Right ventricle myocardium inferior (tissue), 1 donor: ENCODE results near the gene LACTBL1. TPM values are rescaled to one million over a fixed set of nuclear protein-coding genes. Genes with fewer than 3 reads are reported as not detected.
"Not testable (repeated sequence)": the region's sequence is repeated elsewhere in the genome, so short reads cannot be mapped to it uniquely, and the experiment has no call there.

Experiments
- ATAC-seq: fragments of 200-7000 bp; cut with Tn5 transposase; one replicate; pipeline ENCODE4 v1.9.1; 2020; ENCODE audit warnings: mild to moderate bottlenecking, moderate library complexity
- DNase-seq: peaks from one replicate; pipeline ENCODE4 v3.0.0; 2021; ENCODE audit errors: missing footprints
- intact Hi-C: fragments of 100-400 bp; cut with DNase I; formaldehyde crosslinking; loops from one replicate; pipeline ENCODE4 v1.11.0; 2022
- long read RNA-seq: library from polyadenylated mRNA; unstranded; transcript quantifications from one replicate; pipeline ENCODE4 v2.0.0, GENCODE V29; 2021
- total RNA-seq: library from RNA; stranded (reverse); fragmentation: NEBNext Ultra II Directional; extraction: Animal tissue kit (Norgen Biotek cat#: 25700); gene quantifications from one replicate; pipeline ENCODE4 v1.2.1, GENCODE V29; 2021
- donor health status: DM: no; HTN: yes; CAD: no; lungs with severe emphysema.

LACTBL1 gene, protein sequence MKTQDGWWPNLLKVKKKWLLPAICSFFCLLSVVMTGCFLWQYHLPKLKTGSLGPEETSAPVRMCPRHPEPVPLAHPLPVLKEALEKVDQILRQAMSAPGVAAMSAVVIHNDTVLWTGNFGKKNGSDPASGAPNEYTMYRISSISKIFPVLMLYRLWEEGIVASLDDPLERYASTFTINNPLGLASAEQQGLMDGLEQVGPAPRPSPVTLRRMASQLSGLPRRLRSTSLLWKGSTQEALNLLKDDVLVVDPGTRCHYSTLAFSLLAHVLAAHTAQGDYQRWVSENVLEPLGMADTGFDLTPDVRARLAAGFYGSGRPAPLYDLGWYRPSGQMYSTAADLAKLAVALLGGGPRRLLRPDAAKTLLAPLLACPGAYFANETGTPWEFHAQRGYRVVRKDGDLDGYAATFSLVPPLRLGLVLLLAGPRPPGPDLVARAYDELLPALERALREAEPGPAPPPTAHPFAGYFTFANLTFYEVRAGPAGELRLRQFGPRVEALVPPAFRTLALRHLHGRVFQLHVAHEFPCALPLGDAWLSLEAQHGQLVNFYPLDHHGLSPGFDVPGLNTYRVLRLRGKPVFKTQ
- total RNA-seq = not detected
- long read RNA-seq = 0 reads

DNA sequence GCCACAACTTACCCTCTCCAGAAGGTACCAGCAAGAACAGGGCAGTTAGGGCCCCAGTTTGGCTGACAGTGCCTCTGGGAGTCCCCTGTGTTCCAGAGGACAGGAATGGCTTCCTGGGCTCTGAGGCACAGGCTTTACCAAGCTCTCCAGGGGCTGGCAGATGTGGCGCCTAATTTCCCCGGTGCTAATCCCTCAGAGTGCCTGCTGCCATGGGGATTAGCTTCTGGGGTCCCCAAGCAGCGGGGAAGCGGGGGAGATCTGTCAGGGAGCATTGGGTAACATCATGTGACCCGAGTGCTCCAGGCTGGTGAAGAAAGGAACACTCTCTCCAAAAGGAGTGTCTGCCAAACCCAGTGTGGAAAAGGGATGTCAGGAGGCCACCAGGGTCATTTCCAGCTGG, at the start of gene LACTBL1:
Gene LACTBL1, minus strand, starts transcription at position 107 of the 400 bp plus-strand sequence. CDS start 550 bp downstream, outside the sequence.
- intact Hi-C loops = loop anchor here (10.0 kb wide), 1 partner anchor 122 kb away; no protein-coding TSS in a partner anchor
- ATAC-seq = no peak
- DNase-seq = no peak

DNA sequence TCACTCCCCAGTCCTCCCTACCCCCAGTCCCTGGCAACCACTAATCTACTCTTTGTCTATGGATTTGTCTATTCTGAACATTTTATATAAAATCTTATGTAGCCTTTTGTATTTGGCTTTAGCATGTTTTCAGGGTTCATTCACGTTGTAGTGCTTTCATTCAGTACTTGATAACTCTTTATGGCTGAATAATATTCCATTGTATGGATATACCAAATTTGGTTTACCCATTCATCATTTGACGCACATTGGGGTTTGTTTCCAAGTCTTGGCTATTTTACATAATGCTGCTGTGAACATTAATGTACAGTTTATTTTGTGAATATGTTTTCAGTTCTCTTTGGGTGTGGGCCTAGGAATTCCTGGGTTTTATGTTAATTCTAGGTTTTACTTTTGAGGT, 49.2 kb upstream of the LACTBL1 start:
- intact Hi-C loops = no loop called here
- DNase-seq = no peak

DNA sequence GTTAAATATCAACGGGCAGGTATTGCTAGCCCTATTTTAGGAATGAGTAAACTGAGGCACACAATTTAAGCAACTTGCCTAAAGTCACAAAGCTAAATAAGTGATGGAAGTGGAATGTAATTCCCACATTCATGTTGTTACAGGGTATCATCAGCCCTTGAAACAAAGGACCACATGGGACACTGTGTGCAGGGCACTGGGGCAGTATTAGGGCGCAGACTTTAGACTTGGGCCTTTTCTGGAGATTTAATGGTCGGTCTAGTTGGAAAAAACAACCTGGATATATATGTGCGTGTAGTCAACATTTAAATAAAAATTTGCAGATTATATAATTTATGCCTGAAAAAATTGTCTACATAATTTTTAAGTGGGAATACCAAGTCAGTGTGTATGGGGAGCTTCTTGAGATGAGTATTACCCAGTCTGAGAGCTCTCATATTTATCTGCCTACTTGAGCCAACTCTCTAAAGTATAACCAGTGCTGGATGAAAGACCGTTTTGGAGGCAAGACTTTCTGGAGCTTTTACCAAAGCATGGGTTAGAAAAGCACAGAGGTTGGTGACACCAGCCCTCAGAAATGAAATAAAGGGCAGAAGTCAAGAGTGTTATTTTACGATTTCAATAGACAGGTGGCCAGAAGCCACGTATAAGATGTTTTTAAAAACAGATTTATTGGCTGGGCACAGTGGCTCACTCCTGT, 48.2 kb upstream of the LACTBL1 start:
- intact Hi-C loops = no loop called here
- DNase-seq (no peak), ATAC-seq (no peak)

More for the DNA sequence above, 49.2 kb upstream of the LACTBL1 start:
- no peak for ATAC-seq

DNA sequence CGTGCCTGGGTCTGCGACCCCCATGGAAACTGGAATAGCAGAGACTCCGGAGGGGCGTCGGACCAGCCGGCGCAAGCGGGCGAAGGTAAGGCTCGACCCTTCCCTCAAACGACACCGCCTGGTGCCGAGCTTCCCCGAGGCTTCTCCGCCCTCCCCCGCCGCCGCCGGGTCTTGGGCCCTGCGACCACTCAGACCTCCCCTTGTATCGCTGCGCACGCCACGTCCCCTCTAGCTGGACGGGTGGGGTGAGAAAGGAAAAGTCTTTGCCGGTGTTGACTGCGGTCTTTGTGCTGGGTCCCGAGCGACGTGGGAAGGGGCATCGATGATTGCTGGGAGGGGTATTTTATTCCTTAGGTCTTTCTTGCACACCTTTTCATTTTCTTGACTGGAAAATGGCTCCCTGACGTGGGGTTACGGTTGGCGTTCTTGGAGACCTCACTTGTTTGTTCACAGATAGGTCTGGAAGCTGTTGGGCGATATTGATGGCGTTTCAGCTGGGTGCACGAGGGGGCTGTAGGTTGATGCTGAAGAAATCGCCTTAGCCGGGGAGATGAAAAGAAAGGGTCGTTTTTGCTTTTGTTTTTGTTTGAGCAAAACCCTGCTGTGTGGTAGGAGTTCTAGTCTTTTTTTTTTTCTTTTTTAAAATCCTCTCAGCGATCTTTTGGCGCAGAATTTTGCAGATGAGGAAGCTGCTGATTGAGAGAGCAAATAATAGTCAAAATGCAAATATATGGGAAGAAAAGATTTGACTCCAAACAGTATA, 47.4 kb upstream of the LACTBL1 start:
- ATAC-seq (peak; percentile 9), DNase-seq (peak; percentile 59)
- intact Hi-C loops = no loop called here

DNA sequence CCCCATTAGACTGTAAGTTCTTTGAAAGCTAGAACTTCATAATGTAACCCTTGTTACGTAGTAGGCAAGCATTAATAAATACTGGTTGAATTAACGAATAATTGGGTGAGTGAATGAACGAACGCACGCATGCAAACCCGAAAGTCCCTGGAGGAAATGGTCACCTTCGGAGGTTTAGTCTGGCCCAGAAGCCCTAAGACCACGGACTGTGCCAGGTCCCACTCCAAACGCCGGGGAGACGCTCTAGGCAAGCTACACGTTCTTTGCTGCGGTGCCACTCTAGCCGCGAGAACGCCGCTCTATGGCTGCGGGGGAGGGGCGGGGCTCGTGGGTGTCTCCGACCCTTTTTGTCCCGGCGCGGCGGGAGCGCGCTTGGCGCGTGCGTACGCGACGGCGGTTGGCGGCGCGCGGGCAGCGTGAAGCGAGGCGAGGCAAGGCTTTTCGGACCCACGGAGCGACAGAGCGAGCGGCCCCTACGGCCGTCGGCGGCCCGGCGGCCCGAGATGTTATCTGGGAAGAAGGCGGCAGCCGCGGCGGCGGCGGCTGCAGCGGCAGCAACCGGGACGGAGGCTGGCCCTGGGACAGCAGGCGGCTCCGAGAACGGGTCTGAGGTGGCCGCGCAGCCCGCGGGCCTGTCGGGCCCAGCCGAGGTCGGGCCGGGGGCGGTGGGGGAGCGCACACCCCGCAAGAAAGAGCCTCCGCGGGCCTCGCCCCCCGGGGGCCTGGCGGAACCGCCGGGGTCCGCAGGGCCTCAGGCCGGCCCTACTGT, 46.6 kb upstream of the LACTBL1 start, which contains the start of gene KDM1A:
Gene KDM1A, plus strand, starts transcription at position 375 of the 769 bp plus-strand sequence. Its CDS starts 129 bp downstream, at position 504.
- DNase-seq (peak; percentile 98), ATAC-seq (peak; percentile 99)
- intact Hi-C loops = no loop called here

DNA sequence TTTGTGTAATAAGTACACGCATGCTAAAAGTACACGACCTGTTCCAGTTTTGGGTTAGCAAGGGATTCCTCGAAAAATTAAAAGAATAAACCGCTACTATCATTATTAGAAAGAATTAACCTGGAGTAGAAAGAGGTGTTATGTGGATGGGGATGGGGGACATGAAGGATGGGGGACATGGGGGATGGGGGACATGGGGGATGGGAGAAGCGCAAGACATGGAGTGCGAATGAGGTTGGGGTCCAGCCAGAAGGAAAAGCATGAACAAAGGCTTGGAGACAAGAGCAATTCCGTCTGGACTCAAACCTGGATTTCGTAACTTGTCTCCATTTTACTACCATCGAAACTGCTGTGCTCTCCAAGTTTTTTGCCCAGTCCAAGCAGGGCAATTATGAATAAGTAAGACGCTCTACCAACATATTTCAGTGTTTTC, 46.0 kb upstream of the LACTBL1 start:
- no peak for DNase-seq
- intact Hi-C loops = no loop called here
- peak; percentile 5 for ATAC-seq

DNA sequence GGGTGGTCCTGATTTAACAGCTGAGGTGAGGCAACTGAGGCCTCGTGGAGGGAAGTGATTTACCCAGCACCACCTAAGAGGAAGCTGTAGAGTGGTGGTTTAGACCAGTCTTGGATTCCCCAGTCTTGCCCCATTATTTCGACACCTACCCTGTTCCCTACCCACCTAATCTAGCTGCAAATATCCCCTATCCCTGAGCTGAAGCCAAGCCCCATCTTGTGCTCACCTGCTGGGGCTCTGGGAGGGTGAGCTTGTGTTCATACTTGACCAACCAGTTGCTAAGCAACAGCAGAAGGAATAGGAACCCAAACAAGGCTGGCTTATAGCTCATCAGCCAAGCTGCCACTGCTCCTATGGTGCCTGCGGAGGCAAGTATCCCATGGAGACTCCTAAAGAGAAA, 41.0 kb upstream of the LACTBL1 start:
- ATAC-seq = no peak
- intact Hi-C loops = no loop called here
- DNase-seq = no peak

DNA sequence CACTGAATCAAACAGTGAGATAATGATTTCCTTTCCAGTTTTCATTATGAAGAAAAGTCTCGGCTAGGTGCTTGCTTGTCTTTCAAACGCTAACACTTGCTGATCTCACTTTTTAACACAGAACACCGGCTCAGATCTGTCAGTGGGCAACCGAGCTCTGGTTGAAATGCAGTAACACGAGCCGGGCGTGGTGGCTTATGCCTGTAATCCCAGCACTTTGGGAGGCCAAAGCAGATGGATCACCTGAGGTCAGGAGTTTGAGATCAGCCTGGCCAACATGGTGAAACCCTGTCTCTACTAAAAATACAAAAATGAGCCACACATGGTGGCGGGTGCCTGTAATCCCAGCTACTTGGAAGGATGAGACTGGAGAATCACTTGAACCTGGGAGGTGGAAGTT, 37.4 kb upstream of the LACTBL1 start:
- ATAC-seq, DNase-seq, intact Hi-C loops: not testable (repeated sequence)

DNA sequence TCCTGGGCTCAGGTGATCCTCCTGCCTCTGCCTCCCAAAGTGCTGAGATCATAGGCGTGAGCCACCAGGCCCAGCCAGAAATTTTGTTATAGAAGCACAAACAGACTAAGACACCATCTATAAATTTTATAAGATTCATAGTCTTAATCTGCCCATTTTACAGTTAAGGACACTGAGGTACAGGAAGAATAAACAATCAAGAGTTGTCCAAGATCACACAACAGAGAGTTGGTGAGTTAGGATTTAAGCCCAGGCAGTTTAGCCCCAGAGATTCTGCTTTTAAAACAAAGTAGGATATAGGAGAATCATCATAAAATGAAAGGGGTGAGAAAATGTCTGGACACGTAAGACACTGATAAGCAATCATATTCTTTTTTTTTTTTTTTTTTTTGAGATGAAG, 36.2 kb upstream of the LACTBL1 start:
- no peak for ATAC-seq
- intact Hi-C loops = no loop called here
- DNase-seq = no peak

DNA sequence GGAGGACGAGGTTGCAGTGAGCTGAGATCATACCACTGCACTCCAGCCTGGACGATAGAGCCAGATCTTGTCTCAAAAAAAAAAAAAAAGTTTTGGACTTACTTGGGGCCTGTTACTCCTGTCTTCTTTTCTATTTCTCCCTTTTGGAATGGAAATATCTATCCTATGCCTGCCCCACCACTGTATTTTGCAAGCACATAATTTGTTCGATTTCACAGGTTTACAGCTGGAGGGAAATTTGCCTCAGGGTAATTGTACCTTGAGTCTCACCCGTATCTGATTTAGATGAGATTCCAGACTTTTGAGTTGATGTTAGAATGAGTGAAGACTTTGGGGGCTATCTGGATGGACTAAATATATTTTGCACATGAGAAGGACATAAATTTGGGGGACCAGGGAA, 34.4 kb upstream of the LACTBL1 start:
- intact Hi-C loops = no loop called here
- DNase-seq (no peak), ATAC-seq (no peak)

DNA sequence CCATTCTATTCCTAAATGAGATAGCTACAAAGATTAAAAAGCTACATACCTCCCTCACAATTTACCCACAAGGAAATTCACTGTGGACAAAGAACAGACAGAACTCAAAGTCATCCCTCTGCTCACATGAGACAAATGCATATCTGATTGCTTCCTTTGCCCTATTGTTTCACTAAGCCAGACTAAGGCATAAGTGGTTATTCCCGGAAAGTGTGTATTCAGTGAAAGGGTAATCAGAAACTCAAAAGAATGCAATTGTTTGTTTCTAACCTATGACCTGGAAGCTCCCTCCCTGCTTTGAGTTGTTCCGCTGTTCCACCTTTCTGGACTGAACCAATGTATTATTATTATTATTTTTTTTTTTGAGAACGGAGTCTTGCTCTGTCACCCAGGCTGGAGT, 32.1 kb upstream of the LACTBL1 start:
- not testable (repeated sequence) for ATAC-seq, DNase-seq

DNA sequence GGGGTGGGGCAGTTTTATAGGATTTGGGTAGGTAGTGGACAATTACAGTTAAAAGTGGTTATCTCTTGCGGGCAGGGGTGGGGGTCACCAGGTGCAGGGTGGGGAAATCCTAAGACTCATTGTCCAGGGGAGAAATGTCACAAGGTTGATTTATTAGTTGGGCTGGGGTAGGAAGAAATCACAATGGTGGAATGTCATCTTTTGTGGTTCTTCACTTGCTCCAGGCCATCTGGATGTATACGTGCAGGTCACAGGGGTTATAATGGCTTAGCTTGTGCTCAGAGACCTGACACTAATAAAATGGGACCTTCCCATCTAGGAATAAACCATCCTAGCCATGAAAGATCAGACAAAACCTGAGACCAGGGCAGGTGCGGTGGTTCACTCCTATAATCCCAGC, 31.4 kb upstream of the LACTBL1 start:
- no peak for DNase-seq
- ATAC-seq = no peak

More for the DNA sequence above, 32.1 kb upstream of the LACTBL1 start:
- intact Hi-C loops = not testable (repeated sequence)

DNA sequence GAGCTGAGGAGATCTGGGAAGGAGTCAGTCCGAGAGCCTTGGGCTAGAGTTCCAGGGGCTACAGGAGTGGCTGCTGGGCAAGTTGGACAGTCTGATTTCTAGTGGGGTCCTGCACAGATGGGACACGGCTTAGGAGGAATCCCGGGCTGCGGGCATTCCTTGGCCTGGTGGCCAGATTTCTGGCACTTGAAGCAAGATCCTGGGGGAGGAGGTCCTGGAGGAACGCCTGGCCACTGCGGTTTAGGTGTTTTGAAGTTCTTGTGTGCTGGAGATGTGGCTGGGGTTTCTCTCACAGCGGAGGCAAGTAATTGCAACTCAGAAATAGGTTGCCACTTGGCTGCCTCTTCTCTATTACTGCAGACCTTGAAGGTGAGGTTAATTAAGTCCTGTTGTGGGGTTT, 29.6 kb upstream of the LACTBL1 start:
- intact Hi-C loops, DNase-seq, ATAC-seq: not testable (repeated sequence)

More for the DNA sequence above, 31.4 kb upstream of the LACTBL1 start:
- intact Hi-C loops = no loop called here

DNA sequence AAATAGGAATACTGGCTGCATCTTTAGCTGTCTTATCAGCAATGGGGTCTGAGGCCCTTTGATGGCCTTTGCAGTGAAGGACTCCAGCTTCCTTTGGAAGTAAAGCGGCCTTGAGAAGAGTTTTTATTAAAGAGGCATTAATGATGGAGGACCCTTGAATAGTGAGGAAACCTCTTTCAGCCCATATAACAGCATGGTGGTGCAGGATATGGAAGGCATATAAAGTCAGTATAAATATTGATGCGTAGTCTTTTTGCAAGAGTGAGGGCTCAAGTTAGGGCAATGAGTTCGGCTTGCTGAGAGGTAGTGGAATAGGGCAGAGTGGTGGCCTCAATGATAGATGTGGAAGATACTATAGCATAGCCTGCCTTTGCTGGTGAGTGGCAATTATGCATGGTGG, 27.5 kb upstream of the LACTBL1 start:
- ATAC-seq, DNase-seq, intact Hi-C loops: not testable (repeated sequence)

DNA sequence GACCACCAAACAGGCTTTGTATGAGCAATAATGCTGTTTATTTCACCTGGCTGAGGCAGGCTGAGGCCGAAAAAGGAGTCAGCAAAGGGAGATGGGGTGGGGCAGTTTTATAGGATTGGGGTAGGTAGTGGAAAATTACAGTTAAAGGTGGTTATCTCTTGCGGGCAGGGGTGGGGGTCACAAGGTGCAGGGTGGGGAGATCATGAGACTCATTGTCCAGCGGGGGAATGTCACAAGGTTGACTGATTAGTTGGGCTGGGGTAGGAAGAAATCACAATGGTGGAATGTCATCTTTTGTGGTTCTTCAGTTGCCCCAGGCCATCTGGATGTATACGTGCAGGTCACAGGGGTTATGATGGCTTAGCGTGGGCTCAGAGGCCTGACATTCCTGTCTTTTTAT, 24.9 kb upstream of the LACTBL1 start:
- intact Hi-C loops, ATAC-seq, DNase-seq: not testable (repeated sequence)

DNA sequence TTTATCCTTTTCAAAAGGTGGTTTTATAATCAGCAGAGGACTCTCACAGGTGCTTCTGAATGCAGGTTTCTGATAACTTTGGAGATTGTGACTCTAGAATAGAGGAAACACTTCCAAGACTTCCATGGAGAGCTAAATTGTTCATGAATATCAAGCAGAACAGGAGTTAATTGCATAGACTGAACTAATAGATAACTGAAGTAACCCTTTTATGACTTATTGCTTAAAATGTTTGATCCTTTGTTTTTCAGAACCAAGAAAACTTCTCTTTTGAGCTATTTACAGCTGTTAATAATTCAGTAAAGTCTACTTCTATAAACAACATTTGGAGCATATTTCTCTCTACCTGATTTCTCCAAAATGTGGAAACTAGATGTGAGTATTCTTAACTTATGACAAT, 23.1 kb upstream of the LACTBL1 start:
- DNase-seq = no peak
- intact Hi-C loops = no loop called here
- ATAC-seq = no peak

DNA sequence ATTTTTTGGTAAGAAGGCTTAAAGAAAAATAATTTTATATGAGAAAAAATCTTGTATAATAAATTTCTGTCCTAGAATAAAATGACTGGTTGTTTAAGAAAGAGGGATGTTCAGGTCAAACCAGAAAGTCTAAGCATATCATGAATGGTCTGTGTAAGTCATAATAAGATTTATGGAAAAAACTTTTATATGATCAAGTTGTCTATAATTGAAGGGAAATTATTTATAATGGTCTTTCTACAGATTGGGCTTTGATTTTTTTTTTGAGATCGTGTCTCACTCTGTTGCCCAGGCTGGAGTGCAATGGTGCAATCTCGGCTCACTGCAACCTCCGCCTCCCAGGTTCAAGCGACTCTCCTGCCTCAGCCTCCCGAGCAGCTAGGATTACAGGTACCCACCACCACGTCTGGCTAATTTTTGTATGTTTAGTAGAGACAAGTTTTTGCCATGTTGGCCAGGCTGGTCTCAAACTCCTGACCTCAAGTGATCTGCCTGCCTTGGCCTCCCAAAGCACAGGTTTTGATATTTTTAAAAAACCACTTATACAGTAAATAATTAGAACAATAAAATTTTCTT, 20.6 kb upstream of the LACTBL1 start:
- intact Hi-C loops, ATAC-seq: not testable (repeated sequence)

More for the DNA sequence above, 20.6 kb upstream of the LACTBL1 start:
- not testable (repeated sequence) for DNase-seq
